Psoas muscle (tissue), 8 donors: ENCODE measurements around the gene SFSWAP. TPM values are rescaled to one million over a fixed set of nuclear protein-coding genes. Genes with fewer than 3 reads are reported as not detected.
"Not testable (repeated sequence)": the region's sequence is repeated elsewhere in the genome, so short reads cannot be mapped to it uniquely, and the experiment has no call there.

ENCODE experiments used
- ATAC-seq, 4 donors: fragments of 200-7000 bp; cut with Tn5 transposase; one replicate each; pipeline ENCODE4 v1.9.1; 2020; ENCODE audit warnings: moderate library complexity in 3 of 4, mild to moderate bottlenecking in 2 of 4
- DNase-seq, 2 donors: peaks; one replicate each; pipeline ENCODE4 v3.0.0-alpha.2; 2020
- H3K27ac ChIP-seq: fragments of 200-600 bp; one replicate; pipeline ENCODE4 v1.8.0; 2022
- H3K27me3 ChIP-seq, 3 donors: fragments of 200-600 bp in 1 of 3; one replicate each; pipeline versions ENCODE4 v1.6.1 to v1.8.0; 2013 to 2022; ENCODE audit warnings: low read length in 2 of 3, mild to moderate bottlenecking in 2 of 3, moderate library complexity in 1 of 3; ENCODE audit not compliant: insufficient read depth in 3 of 3
- H3K36me3 ChIP-seq, 2 donors: fragments of 200-600 bp in 1 of 2; one replicate each; pipeline versions ENCODE4 v1.6.1 to v1.8.0; 2013 to 2022; ENCODE audit warnings: low read depth in 1 of 2, mild to moderate bottlenecking in 1 of 2, moderate library complexity in 1 of 2; ENCODE audit not compliant: insufficient read depth in 1 of 2
- H3K4me1 ChIP-seq: fragments of 200-600 bp; one replicate; pipeline ENCODE4 v1.8.0; 2022
- H3K4me3 ChIP-seq: fragments of 200-600 bp; one replicate; pipeline ENCODE4 v1.8.0; 2022; ENCODE audit warnings: mild to moderate bottlenecking
- H3K9me3 ChIP-seq: fragments of 200-600 bp; one replicate; pipeline ENCODE4 v1.8.0; 2022
- WGBS, 3 donors: extraction: QIAGEN DNeasy Blood & Tissue Kit; methylation state at CpG; one replicate each; pipeline versions ENCODE4 v1.1.6 to v1.1.7; 2013; 5-methylcytosine and 5-hydroxymethylcytosine counted together
- intact Hi-C, 2 donors: fragments of 100-400 bp; cut with DNase I; formaldehyde crosslinking; loops; one replicate each; pipeline versions ENCODE4 v1.11.0 to v1.14.2; 2022
- long read RNA-seq, 2 donors: library from polyadenylated mRNA; unstranded; transcript quantifications; one replicate each; pipeline ENCODE4 v2.0.0, GENCODE V29; 2021
- polyA plus RNA-seq, 3 donors: library from polyadenylated mRNA; stranded (reverse); fragments of 200-250 nt; gene quantifications; one replicate each; pipeline ENCODE4 v1.2.3, GENCODE V29; 2013
- total RNA-seq, 4 donors: library from RNA; stranded (reverse); fragmentation: NEBNext Ultra II Directional in 2 of 4; extraction: Animal tissue kit (Norgen Biotek cat#: 25700) in 2 of 4; gene quantifications; one replicate each; pipeline versions ENCODE4 v1.2.1 to v1.2.4, GENCODE V29; 2021 to 2023
- TF ChIP-seq, protein P1 (sequence below): fragments of 200-600 bp; IDR thresholded peaks from one replicate; pipeline ENCODE4 v1.8.0; 2022; ENCODE audit warnings: antibody characterized with exemption
- donor health status: healthy with polysubstance abuse.
- donor health status: DM: no; HTN: no; CAD: no; lungs with moderate emphysema.
- donor health status: Bipolar disorder and iron deficiency.
- donor health status: healthy.
- donor health status: DM: yes; HTN: yes; CAD: no.
- donor health status: DM: no; HTN: no; CAD: no.
- donor health status: DM: no; HTN: no; CAD: no.
- donor health status: DM: yes; HTN: yes; CAD: no.

Gene SFSWAP
- 10 to 100 TPM; 21.4 to 34.3 (median 23.3) TPM for total RNA-seq
- 10 to 100 TPM; 19.4 to 27.5 (median 24.3) TPM for polyA plus RNA-seq
- long read RNA-seq, donor 1, partial matches to known transcripts, result 18 of 21 reads
- long read RNA-seq, donor 1, other reads (novel, unspliced or antisense), result 3 of 21 reads
- long read RNA-seq, donor 2, partial matches to known transcripts, result 51 of 61 reads
- long read RNA-seq, donor 2, other reads (novel, unspliced or antisense), result 8 of 61 reads

GRCh38 chr12:131710464-131711457 lies at the start of gene SFSWAP:
TSS of gene SFSWAP (plus strand) at chr12:131711090. CDS start at chr12:131711230, 140 bp downstream.
- peak; percentile 82 to 88 for DNase-seq
- intact Hi-C loops, result no loop called here
- peaks cover 12% of the 10 kb centered on the region for H3K4me1 ChIP-seq
- H3K9me3 ChIP-seq, result no peaks in the 10 kb centered on the region
- peaks cover 0 to 25% of the 10 kb centered on the region in 2 donors for H3K36me3 ChIP-seq
- peak; percentile 95 to 99 (median 96) for ATAC-seq
- no peaks in the 10 kb centered on the region for H3K27me3 ChIP-seq
- peak within 1 kb of the TSS; percentile 98 for H3K27ac ChIP-seq
- H3K4me3 ChIP-seq, result peak within 1 kb of the TSS; percentile 97
- TF ChIP-seq, protein P1, sequence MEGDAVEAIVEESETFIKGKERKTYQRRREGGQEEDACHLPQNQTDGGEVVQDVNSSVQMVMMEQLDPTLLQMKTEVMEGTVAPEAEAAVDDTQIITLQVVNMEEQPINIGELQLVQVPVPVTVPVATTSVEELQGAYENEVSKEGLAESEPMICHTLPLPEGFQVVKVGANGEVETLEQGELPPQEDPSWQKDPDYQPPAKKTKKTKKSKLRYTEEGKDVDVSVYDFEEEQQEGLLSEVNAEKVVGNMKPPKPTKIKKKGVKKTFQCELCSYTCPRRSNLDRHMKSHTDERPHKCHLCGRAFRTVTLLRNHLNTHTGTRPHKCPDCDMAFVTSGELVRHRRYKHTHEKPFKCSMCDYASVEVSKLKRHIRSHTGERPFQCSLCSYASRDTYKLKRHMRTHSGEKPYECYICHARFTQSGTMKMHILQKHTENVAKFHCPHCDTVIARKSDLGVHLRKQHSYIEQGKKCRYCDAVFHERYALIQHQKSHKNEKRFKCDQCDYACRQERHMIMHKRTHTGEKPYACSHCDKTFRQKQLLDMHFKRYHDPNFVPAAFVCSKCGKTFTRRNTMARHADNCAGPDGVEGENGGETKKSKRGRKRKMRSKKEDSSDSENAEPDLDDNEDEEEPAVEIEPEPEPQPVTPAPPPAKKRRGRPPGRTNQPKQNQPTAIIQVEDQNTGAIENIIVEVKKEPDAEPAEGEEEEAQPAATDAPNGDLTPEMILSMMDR, result no peak
- 0 to 1% (median 0%) methylated on average over 74 to 90 of the region's 90 CpGs for WGBS, 3 donors

DNA sequence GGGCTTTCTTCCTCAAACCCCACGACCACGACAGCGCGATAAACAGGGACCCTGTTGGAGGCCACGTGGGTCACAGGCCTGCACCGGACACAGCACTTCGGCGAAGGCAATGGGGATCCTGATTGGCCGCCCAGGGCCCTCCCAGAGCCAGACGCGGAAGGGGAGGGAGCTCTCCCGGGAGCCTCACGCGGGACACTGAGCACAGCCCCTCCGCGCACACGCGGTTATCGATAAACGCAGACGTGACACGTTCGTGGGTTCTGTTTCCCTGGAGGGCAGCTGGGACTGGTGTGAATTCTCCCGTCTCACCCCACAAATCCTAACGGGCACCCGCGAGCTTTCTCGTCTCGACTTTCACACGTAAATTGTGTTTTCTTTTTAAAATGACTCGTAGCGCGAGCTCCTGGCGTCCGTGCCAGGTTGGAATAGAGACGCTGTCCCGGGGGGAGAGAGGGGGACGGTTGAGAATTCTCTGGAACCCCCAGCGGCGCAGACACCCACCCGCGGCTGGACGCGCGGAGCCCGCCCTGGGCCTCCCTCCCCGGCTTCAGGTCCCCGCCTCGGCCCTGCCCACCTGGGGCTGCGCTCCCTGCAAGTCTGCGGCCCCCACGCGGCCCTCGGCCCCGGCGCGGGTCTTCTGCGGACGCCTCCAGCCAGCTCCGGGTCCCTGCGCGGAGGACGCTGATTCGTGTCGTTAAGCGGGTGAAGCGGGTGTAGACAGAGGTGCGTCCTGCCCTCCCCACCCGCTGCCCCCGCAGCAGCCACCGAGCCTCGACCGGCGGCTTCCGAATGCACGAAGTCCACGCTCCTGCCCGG lies 49.5 kb upstream of the SFSWAP start:
- H3K9me3 ChIP-seq, H3K36me3 ChIP-seq, H3K27me3 ChIP-seq, DNase-seq, intact Hi-C loops, H3K27ac ChIP-seq, H3K4me1 ChIP-seq: not testable (repeated sequence)
- ATAC-seq, result peak in 3 of 4 donors; percentile 13 to 34 (median 32)
- WGBS, 3 donors, result 3 to 6% (median 6%) methylated on average over 12 to 27 of the region's 78 CpGs
- H3K4me3 ChIP-seq, result peak overlapping the region; percentile 49

- ATAC-seq, DNase-seq, intact Hi-C loops: not testable (repeated sequence)
Observed at GRCh38 chr12:131661986-131662288, 49.0 kb upstream of the SFSWAP start.

DNA sequence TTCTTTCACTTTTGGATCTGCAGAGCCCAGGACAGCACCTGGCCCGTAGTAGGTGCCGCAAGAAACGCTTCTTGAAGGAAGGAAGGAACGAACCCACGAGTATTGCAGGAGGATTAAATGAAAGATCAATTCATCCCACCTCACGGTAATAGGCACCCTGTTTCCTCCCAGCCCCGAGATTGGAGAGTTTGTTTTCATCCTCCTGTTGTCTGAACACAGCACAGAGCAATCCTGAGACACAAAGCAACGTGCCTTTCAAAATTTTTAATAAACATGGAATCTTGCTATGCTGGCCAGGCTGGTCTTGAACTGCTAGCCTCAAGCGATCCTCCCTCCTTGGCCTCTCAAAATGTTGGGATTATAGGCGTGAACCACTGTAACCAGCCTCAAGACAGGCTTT lies 48.5 kb upstream of the SFSWAP start:
- H3K36me3 ChIP-seq, H3K9me3 ChIP-seq, intact Hi-C loops, H3K27me3 ChIP-seq, ATAC-seq, DNase-seq, H3K27ac ChIP-seq, H3K4me1 ChIP-seq, H3K4me3 ChIP-seq: not testable (repeated sequence)
- 81 to 84% (median 81%) methylated on average over 8 to 10 of the region's 10 CpGs for WGBS, 3 donors

More at GRCh38 chr12:131661986-131662288, 49.0 kb upstream of the SFSWAP start:
- not testable (repeated sequence) for H3K4me1 ChIP-seq, H3K4me3 ChIP-seq, H3K9me3 ChIP-seq, H3K27ac ChIP-seq, H3K36me3 ChIP-seq, H3K27me3 ChIP-seq
- WGBS, 3 donors, result no CpG with 5 or more reads among the region's 28 CpGs

- intact Hi-C loops, result loop anchor here in 1 of 2 donors (5.0 kb wide), 1 partner anchor 373 kb away; no protein-coding TSS in a partner anchor
- not testable (repeated sequence) for DNase-seq, H3K27me3 ChIP-seq, H3K27ac ChIP-seq, H3K4me1 ChIP-seq, ATAC-seq, H3K4me3 ChIP-seq, H3K36me3 ChIP-seq, H3K9me3 ChIP-seq
- WGBS, 3 donors, result 81 to 85% (median 81%) methylated on average over 14 to 17 of the region's 17 CpGs
Observed at GRCh38 chr12:131665666-131666065, 45.2 kb upstream of the SFSWAP start.

DNA sequence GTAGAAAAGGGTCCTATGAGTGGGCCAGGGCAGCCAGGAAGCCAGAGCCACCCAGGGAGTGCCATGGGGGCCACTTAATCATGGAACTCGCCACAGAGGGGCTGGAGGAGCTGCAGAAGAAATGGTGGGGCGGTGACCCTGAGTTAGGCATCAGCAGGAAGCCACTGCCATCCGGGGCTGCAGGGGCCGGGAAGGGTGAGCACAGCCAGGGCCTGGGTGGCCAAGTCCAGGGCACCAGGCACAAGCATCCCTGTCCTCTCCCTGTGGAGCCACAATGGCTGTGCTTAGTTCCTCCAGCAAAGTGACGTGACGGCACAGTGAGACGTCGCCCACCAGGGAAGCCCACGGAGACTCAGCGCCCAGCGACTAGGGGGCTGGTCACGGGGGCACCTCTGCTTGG lies 44.4 kb upstream of the SFSWAP start:
- not testable (repeated sequence) for H3K4me1 ChIP-seq, ATAC-seq, H3K36me3 ChIP-seq, H3K4me3 ChIP-seq, DNase-seq, H3K9me3 ChIP-seq, H3K27ac ChIP-seq
- 74 to 85% (median 79%) methylated on average over 4 of the region's 12 CpGs for WGBS, 3 donors
- intact Hi-C loops, result loop anchor here in 1 of 2 donors (5.0 kb wide), 1 partner anchor 374 kb away; no protein-coding TSS in a partner anchor
- peaks cover 0 to 16% (median 0%) of the 10 kb centered on the region in 3 donors for H3K27me3 ChIP-seq

GRCh38 chr12:131666978-131667601 lies 43.8 kb upstream of the SFSWAP start:
- 65 to 74% (median 68%) methylated on average over 12 of the region's 12 CpGs for WGBS, 3 donors
- not testable (repeated sequence) for DNase-seq, H3K36me3 ChIP-seq, H3K4me1 ChIP-seq, H3K4me3 ChIP-seq, H3K27ac ChIP-seq, ATAC-seq, H3K9me3 ChIP-seq
- H3K27me3 ChIP-seq, result peaks cover 0 to 17% (median 0%) of the 10 kb centered on the region in 3 donors
- intact Hi-C loops, result loop anchor here in 1 of 2 donors (5.0 kb wide), 1 partner anchor 375 kb away; no protein-coding TSS in a partner anchor
